HepG2 (cell line): ENCODE measurements around the gene DPYD. TPM values are rescaled to one million over a fixed set of nuclear protein-coding genes. Genes with fewer than 3 reads are reported as not detected.

Experiments used
- GFI1 ChIP-seq: sonication (generic); formaldehyde crosslinking; IDR thresholded peaks from 2 replicates; pipeline ENCODE4 v1.5.0; 2020; ENCODE audit warnings: missing genetic modification reagents, mild to moderate bottlenecking, borderline replicate concordance
- MEIS1 ChIP-seq: sonication (generic); formaldehyde crosslinking; IDR thresholded peaks from 2 replicates; pipeline ENCODE4 v1.9.0; 2021; ENCODE audit warnings: mild to moderate bottlenecking, missing genetic modification reagents, moderate library complexity, borderline replicate concordance
- NCOA5 ChIP-seq: sonication (generic); formaldehyde crosslinking; IDR thresholded peaks from 2 replicates; pipeline ENCODE4 v1.4.0; 2020; ENCODE audit warnings: missing genetic modification reagents
- NFE2L1 ChIP-seq: sonication (generic); formaldehyde crosslinking; IDR thresholded peaks from 2 replicates; pipeline ENCODE4 v1.4.0; 2020; ENCODE audit warnings: missing genetic modification reagents, mild to moderate bottlenecking, borderline replicate concordance
- NR2C2 ChIP-seq: sonication (generic); formaldehyde crosslinking; IDR thresholded peaks from 2 replicates; pipeline ENCODE4 v1.4.0; 2020; ENCODE audit warnings: missing genetic modification reagents, mild to moderate bottlenecking, moderate library complexity, borderline replicate concordance
- PAX8 ChIP-seq: sonication (generic); formaldehyde crosslinking; IDR thresholded peaks from 2 replicates; pipeline ENCODE4 v1.8.0; 2022; ENCODE audit warnings: mild to moderate bottlenecking, missing genetic modification reagents, borderline replicate concordance
- PITX1 ChIP-seq: sonication (generic); formaldehyde crosslinking; IDR thresholded peaks from 2 replicates; pipeline ENCODE4 v1.5.1; 2020; ENCODE audit warnings: mild to moderate bottlenecking, missing genetic modification reagents
- RBAK ChIP-seq: sonication (generic); formaldehyde crosslinking; IDR thresholded peaks from 2 replicates; pipeline ENCODE4 v1.5.1; 2020; ENCODE audit warnings: mild to moderate bottlenecking, missing genetic modification reagents
- U2AF2 ChIP-seq: fragments of 200-400 bp; formaldehyde crosslinking; IDR thresholded peaks from 2 replicates; pipeline ENCODE4 v1.6.1; 2017; ENCODE audit warnings: low read depth, mild to moderate bottlenecking, low read length
- XRCC5 ChIP-seq: fragments of 200-400 bp; formaldehyde crosslinking; optimal IDR thresholded peaks from 2 replicates; pipeline ENCODE3; 2017; ENCODE audit warnings: mild to moderate bottlenecking, low read length
- ZKSCAN8 ChIP-seq: IDR thresholded peaks from 2 replicates; pipeline ENCODE4 v1.6.1; 2016; ENCODE audit warnings: borderline replicate concordance, missing genetic modification reagents, missing compliant biosample characterization
- ZMYM4 ChIP-seq: sonication (generic); formaldehyde crosslinking; IDR thresholded peaks from 2 replicates; pipeline ENCODE4 v1.8.1; 2023; ENCODE audit warnings: mild to moderate bottlenecking, missing genetic modification reagents
- ZNF121 ChIP-seq: sonication (generic); formaldehyde crosslinking; IDR thresholded peaks from 2 replicates; pipeline ENCODE4 v1.5.0; 2020; ENCODE audit warnings: mild to moderate bottlenecking, missing genetic modification reagents
- ZNF432 ChIP-seq: sonication (generic); formaldehyde crosslinking; IDR thresholded peaks from 2 replicates; pipeline ENCODE4 v1.5.0; 2020; ENCODE audit warnings: missing genetic modification reagents, mild to moderate bottlenecking, borderline replicate concordance
- ZNF652 ChIP-seq: IDR thresholded peaks from 2 replicates; pipeline ENCODE4 v1.6.1; 2016; ENCODE audit warnings: low read depth, borderline replicate concordance
- ZNF772 ChIP-seq: sonication (generic); formaldehyde crosslinking; IDR thresholded peaks from 2 replicates; pipeline ENCODE4 v1.5.0; 2020; ENCODE audit warnings: mild to moderate bottlenecking, missing genetic modification reagents
- ZNF788 ChIP-seq: sonication (generic); formaldehyde crosslinking; IDR thresholded peaks from 2 replicates; pipeline ENCODE4 v1.5.0; 2020; ENCODE audit warnings: mild to moderate bottlenecking, missing genetic modification reagents, borderline replicate concordance
- ZSCAN20 ChIP-seq: sonication (generic); formaldehyde crosslinking; IDR thresholded peaks from 2 replicates; pipeline ENCODE4 v1.4.0; 2020; ENCODE audit warnings: missing genetic modification reagents, mild to moderate bottlenecking, borderline replicate concordance
- polyA plus RNA-seq, 8 experiments: library from polyadenylated mRNA; depleted of rRNA in 3 of 8; stranded (reverse) in 7 of 8; unstranded in 1 of 8; fragments of >200 nt; fragmentation: Illumina TruSeq in 4 of 8; extraction: Trizol in 4 of 8; gene quantifications; 2 replicates each; pipeline versions ENCODE4 v1.2.1 to v1.2.3, GENCODE V29; 2011 to 2016; ENCODE audit warnings: low read depth in 4 of 8, missing spikeins in 1 of 8, mixed read lengths in 1 of 8; ENCODE audit not compliant: insufficient read depth in 1 of 8
- total RNA-seq, 5 experiments: library from RNA; depleted of rRNA; stranded (reverse); fragments of >200 nt; fragmentation: Illumina TruSeq; extraction: Trizol; gene quantifications; 2 replicates each; pipeline ENCODE4 v1.2.3, GENCODE V29; 2016; ENCODE audit warnings: low read depth in 1 of 5
- TF ChIP-seq, protein P1 (sequence below): sonication (generic); formaldehyde crosslinking; IDR thresholded peaks from 2 replicates; pipeline ENCODE4 v1.4.0; 2020; ENCODE audit warnings: missing genetic modification reagents; ENCODE audit errors: not compliant biosample characterization
- TF ChIP-seq, protein P2 (sequence below): sonication (generic); formaldehyde crosslinking; IDR thresholded peaks from 2 replicates; pipeline ENCODE4 v1.4.0; 2020; ENCODE audit warnings: mild to moderate bottlenecking, missing genetic modification reagents
- TF ChIP-seq, protein P3 (sequence below): IDR thresholded peaks from 2 replicates; pipeline ENCODE4 v1.6.1; 2016; ENCODE audit warnings: low read depth, control low read depth
- TF ChIP-seq, protein P4 (sequence below): sonication (generic); formaldehyde crosslinking; IDR thresholded peaks from 2 replicates; pipeline ENCODE4 v1.4.0; 2020; ENCODE audit warnings: mild to moderate bottlenecking, missing genetic modification reagents

The DPYD gene
- total and polyA plus RNA-seq, 2 of the 13 experiments (the other 11 are each of a cell fraction or from before 2014, with no cell fraction given): 1.3 to 3.4 TPM

DNA sequence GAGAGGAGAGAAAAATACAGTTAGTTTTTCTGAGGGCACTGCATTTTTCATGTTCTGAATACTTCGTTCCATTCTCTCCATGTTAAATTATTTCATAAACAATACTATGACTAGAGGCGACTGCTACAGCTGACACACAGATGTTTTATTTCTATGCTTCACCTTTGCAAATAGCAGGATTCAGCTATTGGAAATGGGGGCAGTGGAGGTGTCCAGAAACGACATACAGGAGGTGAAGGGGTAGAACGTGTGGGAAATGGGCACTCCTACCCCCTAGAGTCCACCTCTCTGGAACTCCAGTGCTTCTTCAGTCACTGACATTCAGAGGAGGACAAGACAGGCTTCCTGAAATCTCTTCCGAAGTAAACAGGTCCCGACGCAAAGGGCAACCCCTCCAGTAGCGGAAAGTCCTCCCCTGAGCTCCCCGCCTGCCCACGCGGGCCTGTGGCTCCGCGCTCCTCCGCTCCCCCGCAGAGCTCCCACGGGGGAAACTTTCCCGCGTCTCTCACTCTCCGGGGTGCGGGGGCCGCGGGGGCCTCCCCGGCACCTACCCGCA lies 480 bp downstream of the DPYD start (continued):
- TF ChIP-seq ZSCAN20 (CRISPR knock-in tag) (no peak), ZNF432 (no peak), U2AF2 (no peak), MEIS1 (peak; percentile 32; the same call in 1 of the 2 replicates), ZNF121 (CRISPR knock-in tag) (no peak), NR2C2 (CRISPR knock-in tag) (peak; percentile 19; the same call in 1 of the 2 replicates), ZKSCAN8 (CRISPR knock-in tag) (no peak), GFI1 (no peak), ZMYM4 (CRISPR knock-in tag) (no peak), PITX1 (CRISPR knock-in tag) (no peak), ZNF652 (CRISPR knock-in tag) (no peak), PAX8 (no peak), NCOA5 (CRISPR knock-in tag) (no peak), NFE2L1 (CRISPR knock-in tag) (no peak), XRCC5 (no peak), ZNF772 (0 out of 2 replicates have a peak, but pooled peaks have one; percentile 43), ZNF788 (CRISPR knock-in tag) (peak; percentile 43; the same call in 1 of the 2 replicates), RBAK (CRISPR knock-in tag) (no peak)
- TF ChIP-seq, protein P1, sequence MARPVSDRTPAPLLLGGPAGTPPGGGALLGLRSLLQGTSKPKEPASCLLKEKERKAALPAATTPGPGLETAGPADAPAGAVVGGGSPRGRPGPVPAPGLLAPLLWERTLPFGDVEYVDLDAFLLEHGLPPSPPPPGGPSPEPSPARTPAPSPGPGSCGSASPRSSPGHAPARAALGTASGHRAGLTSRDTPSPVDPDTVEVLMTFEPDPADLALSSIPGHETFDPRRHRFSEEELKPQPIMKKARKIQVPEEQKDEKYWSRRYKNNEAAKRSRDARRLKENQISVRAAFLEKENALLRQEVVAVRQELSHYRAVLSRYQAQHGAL (CRISPR knock-in tag): no peak
- TF ChIP-seq, protein P2, sequence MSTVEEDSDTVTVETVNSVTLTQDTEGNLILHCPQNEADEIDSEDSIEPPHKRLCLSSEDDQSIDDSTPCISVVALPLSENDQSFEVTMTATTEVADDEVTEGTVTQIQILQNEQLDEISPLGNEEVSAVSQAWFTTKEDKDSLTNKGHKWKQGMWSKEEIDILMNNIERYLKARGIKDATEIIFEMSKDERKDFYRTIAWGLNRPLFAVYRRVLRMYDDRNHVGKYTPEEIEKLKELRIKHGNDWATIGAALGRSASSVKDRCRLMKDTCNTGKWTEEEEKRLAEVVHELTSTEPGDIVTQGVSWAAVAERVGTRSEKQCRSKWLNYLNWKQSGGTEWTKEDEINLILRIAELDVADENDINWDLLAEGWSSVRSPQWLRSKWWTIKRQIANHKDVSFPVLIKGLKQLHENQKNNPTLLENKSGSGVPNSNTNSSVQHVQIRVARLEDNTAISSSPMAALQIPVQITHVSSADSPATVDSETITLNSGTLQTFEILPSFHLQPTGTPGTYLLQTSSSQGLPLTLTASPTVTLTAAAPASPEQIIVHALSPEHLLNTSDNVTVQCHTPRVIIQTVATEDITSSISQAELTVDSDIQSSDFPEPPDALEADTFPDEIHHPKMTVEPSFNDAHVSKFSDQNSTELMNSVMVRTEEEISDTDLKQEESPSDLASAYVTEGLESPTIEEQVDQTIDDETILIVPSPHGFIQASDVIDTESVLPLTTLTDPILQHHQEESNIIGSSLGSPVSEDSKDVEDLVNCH (CRISPR knock-in tag): no peak
- TF ChIP-seq, protein P3, sequence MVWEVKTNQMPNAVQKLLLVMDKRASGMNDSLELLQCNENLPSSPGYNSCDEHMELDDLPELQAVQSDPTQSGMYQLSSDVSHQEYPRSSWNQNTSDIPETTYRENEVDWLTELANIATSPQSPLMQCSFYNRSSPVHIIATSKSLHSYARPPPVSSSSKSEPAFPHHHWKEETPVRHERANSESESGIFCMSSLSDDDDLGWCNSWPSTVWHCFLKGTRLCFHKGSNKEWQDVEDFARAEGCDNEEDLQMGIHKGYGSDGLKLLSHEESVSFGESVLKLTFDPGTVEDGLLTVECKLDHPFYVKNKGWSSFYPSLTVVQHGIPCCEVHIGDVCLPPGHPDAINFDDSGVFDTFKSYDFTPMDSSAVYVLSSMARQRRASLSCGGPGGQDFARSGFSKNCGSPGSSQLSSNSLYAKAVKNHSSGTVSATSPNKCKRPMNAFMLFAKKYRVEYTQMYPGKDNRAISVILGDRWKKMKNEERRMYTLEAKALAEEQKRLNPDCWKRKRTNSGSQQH (CRISPR knock-in tag): no peak
- TF ChIP-seq, protein P4, sequence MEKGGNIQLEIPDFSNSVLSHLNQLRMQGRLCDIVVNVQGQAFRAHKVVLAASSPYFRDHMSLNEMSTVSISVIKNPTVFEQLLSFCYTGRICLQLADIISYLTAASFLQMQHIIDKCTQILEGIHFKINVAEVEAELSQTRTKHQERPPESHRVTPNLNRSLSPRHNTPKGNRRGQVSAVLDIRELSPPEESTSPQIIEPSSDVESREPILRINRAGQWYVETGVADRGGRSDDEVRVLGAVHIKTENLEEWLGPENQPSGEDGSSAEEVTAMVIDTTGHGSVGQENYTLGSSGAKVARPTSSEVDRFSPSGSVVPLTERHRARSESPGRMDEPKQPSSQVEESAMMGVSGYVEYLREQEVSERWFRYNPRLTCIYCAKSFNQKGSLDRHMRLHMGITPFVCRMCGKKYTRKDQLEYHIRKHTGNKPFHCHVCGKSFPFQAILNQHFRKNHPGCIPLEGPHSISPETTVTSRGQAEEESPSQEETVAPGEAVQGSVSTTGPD (CRISPR knock-in tag): no peak
